T-helper 2 cell treated with Interferon-gamma antibody and Interleukin-4, amounts not matched to agents 5 μg/mL and 100 μg/mL, for 36 hours (primary cell): ENCODE results near the gene GNA12.

ENCODE experiments used
- DNase-seq: peaks from one replicate; pipeline ENCODE4 v3.0.0; 2021; ENCODE audit warnings: low spot score
- H3K27ac Mint-ChIP-seq: one replicate; pipeline ENCODE4 v1.8.0; 2021; ENCODE audit warnings: mild to moderate bottlenecking, mixed read lengths
- H3K27me3 Mint-ChIP-seq: one replicate; pipeline ENCODE4 v1.8.0; 2021; ENCODE audit warnings: low read depth, mixed read lengths
- H3K36me3 Mint-ChIP-seq: one replicate; pipeline ENCODE4 v1.8.0; 2021; ENCODE audit warnings: low read depth, mixed read lengths
- H3K4me1 Mint-ChIP-seq: one replicate; pipeline ENCODE4 v1.8.0; 2021; ENCODE audit warnings: low read depth, mixed read lengths
- H3K4me3 Mint-ChIP-seq: one replicate; pipeline ENCODE4 v1.8.0; 2022; ENCODE audit warnings: mild to moderate bottlenecking, moderate library complexity, mixed read lengths
- H3K9me3 Mint-ChIP-seq: one replicate; pipeline ENCODE4 v1.8.0; 2021; ENCODE audit warnings: mixed read lengths

The GNA12 gene

GRCh38 chr7:2803342-2803692 lies 40.8 kb downstream of the GNA12 start:
- peaks cover 21% of the 10 kb centered on the region for H3K4me1 Mint-ChIP-seq
- no peaks in the 10 kb centered on the region for H3K9me3 Mint-ChIP-seq
- H3K27ac Mint-ChIP-seq: no peak overlapping the region
- H3K27me3 Mint-ChIP-seq: no peaks in the 10 kb centered on the region
- DNase-seq: no peak
- no peaks in the 10 kb centered on the region for H3K36me3 Mint-ChIP-seq
- no peak overlapping the region for H3K4me3 Mint-ChIP-seq

GRCh38 chr7:2802504-2803341 lies 41.4 kb downstream of the GNA12 start:
- Mint-ChIP-seq H3K36me3 (no peaks in the 10 kb centered on the region), H3K27me3 (no peaks in the 10 kb centered on the region), H3K4me1 (peaks cover 21% of the 10 kb centered on the region), H3K4me3 (no peak overlapping the region), H3K9me3 (no peaks in the 10 kb centered on the region), H3K27ac (no peak overlapping the region)
- no peak for DNase-seq

GRCh38 chr7:2802101-2802500 lies 42.0 kb downstream of the GNA12 start:
- H3K27ac Mint-ChIP-seq: no peak overlapping the region
- no peaks in the 10 kb centered on the region for H3K36me3 Mint-ChIP-seq
- H3K4me1 Mint-ChIP-seq: peaks cover 21% of the 10 kb centered on the region
- no peaks in the 10 kb centered on the region for H3K9me3 Mint-ChIP-seq
- no peaks in the 10 kb centered on the region for H3K27me3 Mint-ChIP-seq
- no peak for DNase-seq
- H3K4me3 Mint-ChIP-seq: no peak overlapping the region

GRCh38 chr7:2800931-2801688 lies 43.0 kb downstream of the GNA12 start:
- H3K27ac Mint-ChIP-seq: no peak overlapping the region
- no peaks in the 10 kb centered on the region for H3K36me3 Mint-ChIP-seq
- no peak for DNase-seq
- H3K4me3 Mint-ChIP-seq: no peak overlapping the region
- H3K4me1 Mint-ChIP-seq: peaks cover 21% of the 10 kb centered on the region
- H3K27me3 Mint-ChIP-seq: no peaks in the 10 kb centered on the region
- no peaks in the 10 kb centered on the region for H3K9me3 Mint-ChIP-seq

GRCh38 chr7:2800220-2800930 lies 43.7 kb downstream of the GNA12 start:
- H3K36me3 Mint-ChIP-seq: no peaks in the 10 kb centered on the region
- H3K27me3 Mint-ChIP-seq: no peaks in the 10 kb centered on the region
- peaks cover 21% of the 10 kb centered on the region for H3K4me1 Mint-ChIP-seq
- DNase-seq: no peak
- H3K4me3 Mint-ChIP-seq: no peak overlapping the region
- H3K9me3 Mint-ChIP-seq: no peaks in the 10 kb centered on the region
- H3K27ac Mint-ChIP-seq: no peak overlapping the region

- Mint-ChIP-seq H3K27ac (no peak overlapping the region), H3K4me3 (no peak overlapping the region), H3K4me1 (peaks cover 21% of the 10 kb centered on the region), H3K9me3 (no peaks in the 10 kb centered on the region), H3K36me3 (no peaks in the 10 kb centered on the region), H3K27me3 (no peaks in the 10 kb centered on the region)
- DNase-seq: no peak
These were observed 44.9 kb downstream of the GNA12 start for GRCh38 chr7:2799253-2799652.

- Mint-ChIP-seq H3K36me3 (no peaks in the 10 kb centered on the region), H3K9me3 (no peaks in the 10 kb centered on the region), H3K4me3 (no peak overlapping the region), H3K27me3 (no peaks in the 10 kb centered on the region), H3K4me1 (peaks cover 21% of the 10 kb centered on the region), H3K27ac (no peak overlapping the region)
- no peak for DNase-seq
These were observed 45.4 kb downstream of the GNA12 start for GRCh38 chr7:2798669-2799068.

- Mint-ChIP-seq H3K4me3 (no peak overlapping the region), H3K9me3 (no peaks in the 10 kb centered on the region), H3K27ac (no peak overlapping the region), H3K36me3 (peaks cover 8% of the 10 kb centered on the region), H3K4me1 (peaks cover 15% of the 10 kb centered on the region), H3K27me3 (no peaks in the 10 kb centered on the region)
- DNase-seq: no peak
These were observed 47.5 kb downstream of the GNA12 start for GRCh38 chr7:2796358-2797352.

GRCh38 chr7:2795906-2796305 lies 48.2 kb downstream of the GNA12 start:
- Mint-ChIP-seq H3K4me1 (peaks cover 8% of the 10 kb centered on the region), H3K27me3 (no peaks in the 10 kb centered on the region), H3K36me3 (peaks cover 8% of the 10 kb centered on the region), H3K27ac (no peak overlapping the region), H3K4me3 (no peak overlapping the region), H3K9me3 (no peaks in the 10 kb centered on the region)
- DNase-seq: no peak

- Mint-ChIP-seq H3K4me3 (no peak overlapping the region), H3K27me3 (no peaks in the 10 kb centered on the region), H3K27ac (no peak overlapping the region), H3K9me3 (no peaks in the 10 kb centered on the region), H3K4me1 (peaks cover 2% of the 10 kb centered on the region), H3K36me3 (peaks cover 8% of the 10 kb centered on the region)
- no peak for DNase-seq
These were observed 49.1 kb downstream of the GNA12 start for GRCh38 chr7:2794836-2795636.

GRCh38 chr7:2792856-2793487 lies 51.1 kb downstream of the GNA12 start:
- H3K27ac Mint-ChIP-seq: no peak overlapping the region
- DNase-seq: no peak
- peaks cover 8% of the 10 kb centered on the region for H3K36me3 Mint-ChIP-seq
- H3K27me3 Mint-ChIP-seq: no peaks in the 10 kb centered on the region
- H3K4me3 Mint-ChIP-seq: no peak overlapping the region
- no peaks in the 10 kb centered on the region for H3K9me3 Mint-ChIP-seq
- H3K4me1 Mint-ChIP-seq: no peaks in the 10 kb centered on the region

GRCh38 chr7:2792235-2792634 lies 51.9 kb downstream of the GNA12 start:
- no peak overlapping the region for H3K27ac Mint-ChIP-seq
- no peaks in the 10 kb centered on the region for H3K27me3 Mint-ChIP-seq
- no peak overlapping the region for H3K4me3 Mint-ChIP-seq
- no peaks in the 10 kb centered on the region for H3K4me1 Mint-ChIP-seq
- H3K36me3 Mint-ChIP-seq: peaks cover 8% of the 10 kb centered on the region
- H3K9me3 Mint-ChIP-seq: no peaks in the 10 kb centered on the region
- no peak for DNase-seq
